DND-41 (cell line): Measurements from ENCODE around the gene DCP1B.

ENCODE experiments used
- CTCF ChIP-seq: IDR thresholded peaks from 2 replicates; pipeline ENCODE4 v1.5.1; 2012; ENCODE audit warnings: borderline replicate concordance, low read length, moderate library complexity, mild to moderate bottlenecking; ENCODE audit not compliant: poor library complexity, severe bottlenecking; ENCODE audit errors: extremely low read depth
- EZH2 ChIP-seq: IDR thresholded peaks from 3 replicates; pipeline ENCODE4 v1.6.1; 2012; ENCODE audit warnings: borderline replicate concordance, low read depth, mild to moderate bottlenecking, moderate library complexity, low read length, inconsistent platforms; ENCODE audit not compliant: severe bottlenecking

DNA sequence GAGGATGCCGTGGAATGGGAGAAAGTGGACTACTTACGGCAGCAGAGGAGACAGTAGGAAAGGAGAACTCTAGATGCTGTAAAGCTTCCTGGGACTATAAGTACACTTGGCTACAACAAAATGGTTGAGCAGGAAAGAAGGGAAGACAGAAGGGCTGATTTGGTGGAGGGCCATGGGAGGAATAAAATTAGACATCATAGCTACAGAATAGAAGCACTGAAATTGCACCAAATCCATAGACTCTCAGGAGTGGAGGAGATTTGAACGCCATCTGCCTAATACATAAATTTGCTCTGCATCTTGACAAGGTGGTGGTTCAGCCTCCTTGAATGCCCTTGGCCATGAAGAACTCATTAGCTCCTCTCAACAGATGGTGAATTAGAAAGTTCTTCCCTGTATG is 16.3 kb upstream of the DCP1B start:
- TF ChIP-seq CTCF (no peak), EZH2 (no peak)
